Adipose tissue (tissue), 3 donors: Measurements from ENCODE around the gene SSC5D. TPM values are rescaled to one million over a fixed set of nuclear protein-coding genes. Genes with fewer than 3 reads are reported as not detected.

Experiments used
- H3K27ac ChIP-seq: one replicate; pipeline ENCODE4 v1.5.1; 2013; ENCODE audit warnings: low read depth, low read length
- WGBS, 3 donors: extraction: QIAGEN DNeasy Blood & Tissue Kit; methylation state at CpG; one replicate each; pipeline ENCODE4 v1.1.7; 2013; 5-methylcytosine and 5-hydroxymethylcytosine counted together
- polyA plus RNA-seq, 3 donors: library from polyadenylated mRNA; stranded (reverse); fragments of 200-250 nt; gene quantifications; one replicate each; pipeline ENCODE4 v1.2.3, GENCODE V29; 2013
- donor health status: healthy with polysubstance abuse.
- donor health status: Bipolar disorder and iron deficiency.
- donor health status: healthy.

Gene SSC5D
- polyA plus RNA-seq, 3 donors: 0.28 to 9.4 (median 3.9) TPM

DNA sequence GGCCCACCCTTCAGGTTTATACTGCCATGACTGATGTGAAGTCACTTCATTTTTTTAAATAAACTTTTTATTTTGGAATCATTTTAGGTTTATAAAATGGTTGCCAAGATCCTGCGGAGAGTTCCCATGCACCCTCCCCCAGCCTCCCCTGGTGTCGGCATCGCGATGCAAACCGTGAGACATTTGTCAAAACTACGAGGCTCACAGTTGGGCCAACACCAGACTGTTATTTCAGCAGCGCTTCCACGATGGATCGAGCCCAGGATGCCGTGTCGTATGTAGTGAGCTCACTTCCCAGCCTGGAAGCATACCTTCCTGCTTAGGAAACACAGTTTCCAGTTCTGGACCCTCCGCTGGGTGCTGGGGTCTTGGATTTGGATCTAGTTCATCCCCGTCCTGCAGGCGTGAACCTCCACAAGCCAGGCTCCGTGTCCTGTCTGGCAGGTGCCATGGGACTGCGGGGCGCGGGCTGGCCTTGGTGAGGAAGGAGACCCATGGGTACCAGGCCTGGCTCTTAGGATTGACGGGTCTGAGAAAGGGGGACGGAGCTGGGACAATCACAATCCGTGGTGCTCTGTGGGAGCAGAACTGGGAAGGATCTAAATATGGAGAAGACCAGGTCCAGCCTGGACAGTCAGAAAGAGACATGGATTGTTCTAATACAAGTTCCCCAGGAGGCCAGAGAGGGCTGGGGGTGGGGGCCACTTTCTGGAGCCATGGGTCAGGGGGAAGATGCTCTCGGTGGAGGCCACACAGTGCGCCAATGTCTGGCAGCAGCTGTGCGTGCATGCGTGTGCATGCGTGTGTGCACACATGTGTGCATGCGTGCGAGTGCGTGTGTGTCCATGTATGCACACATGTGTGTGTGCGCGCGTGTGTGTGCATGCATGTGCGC, 51.1 kb downstream of the SSC5D start:
- 81 to 84% (median 82%) methylated on average over 32 to 33 of the region's 33 CpGs for WGBS, 3 donors
- H3K27ac ChIP-seq: no peak overlapping the region

DNA sequence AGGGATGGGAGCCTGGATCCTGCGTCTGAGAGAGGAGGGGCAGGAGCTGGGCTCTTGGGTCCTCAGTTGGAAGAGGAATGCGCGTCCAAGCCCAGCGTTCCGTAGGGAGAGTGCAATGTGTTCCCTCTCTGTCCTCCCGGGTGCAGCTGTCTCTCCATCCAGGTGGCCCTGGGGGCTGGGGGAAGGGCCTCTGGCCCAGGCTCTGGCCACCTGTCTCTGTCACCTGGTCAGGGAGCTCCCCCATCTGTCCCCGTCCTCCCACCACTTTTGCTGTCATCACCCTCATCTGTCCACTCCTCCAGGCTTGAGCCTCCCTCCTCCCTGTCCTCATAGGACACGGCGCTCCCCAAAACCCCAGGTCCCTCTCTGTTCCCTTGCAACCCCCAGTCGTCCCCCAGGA, 52.4 kb downstream of the SSC5D start:
- no peak overlapping the region for H3K27ac ChIP-seq
- 42 to 72% (median 55%) methylated on average over 9 to 10 of the region's 10 CpGs for WGBS, 3 donors

DNA sequence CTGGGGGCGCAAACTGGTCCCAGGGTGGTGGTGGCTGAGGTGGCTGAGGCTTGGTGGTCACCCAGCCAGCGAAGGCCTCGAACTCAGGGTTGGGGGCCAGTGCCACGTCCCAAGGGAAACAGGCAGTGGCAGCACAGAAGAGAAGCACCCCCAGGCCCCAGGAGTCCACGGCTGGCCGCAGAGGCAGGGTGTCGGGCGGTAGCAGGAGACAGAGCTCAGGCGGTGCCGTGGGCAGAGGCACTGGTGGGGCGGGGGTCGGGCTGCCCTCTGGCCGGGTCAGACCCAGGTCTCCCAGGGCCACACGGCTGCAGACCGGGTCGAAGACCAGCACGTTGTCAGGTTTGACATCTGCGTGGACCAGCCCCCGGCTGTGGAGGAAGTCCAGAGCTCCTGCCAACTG, 52.9 kb downstream of the SSC5D start:
- no peak overlapping the region for H3K27ac ChIP-seq
- 73 to 82% (median 82%) methylated on average over 19 of the region's 19 CpGs for WGBS, 3 donors

DNA sequence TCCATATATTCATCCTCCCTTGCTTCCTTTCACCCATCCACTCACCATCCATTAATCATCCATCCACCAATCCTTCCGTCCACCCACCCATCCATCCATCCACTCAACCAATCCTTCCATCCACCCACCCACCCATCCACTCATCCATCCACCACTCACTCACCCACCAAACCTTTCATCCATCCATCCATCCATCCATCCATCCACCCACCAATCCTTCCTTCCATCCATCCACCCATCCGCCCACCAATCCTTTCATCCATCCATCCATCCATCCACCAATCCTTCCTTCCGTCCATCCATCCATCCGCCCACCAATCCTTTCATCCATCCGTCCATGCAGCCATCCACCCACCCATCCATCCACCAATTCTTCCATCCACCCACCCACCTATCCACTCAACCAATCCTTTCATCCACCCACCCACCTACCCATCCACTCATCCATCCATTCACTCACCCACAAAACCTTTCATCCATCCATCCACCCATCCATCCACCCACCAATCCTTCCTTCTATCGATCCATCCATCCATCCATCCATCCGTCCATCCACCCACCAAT, 54.1 kb downstream of the SSC5D start:
- 74 to 93% (median 89%) methylated on average over 7 of the region's 7 CpGs for WGBS, 3 donors

DNA sequence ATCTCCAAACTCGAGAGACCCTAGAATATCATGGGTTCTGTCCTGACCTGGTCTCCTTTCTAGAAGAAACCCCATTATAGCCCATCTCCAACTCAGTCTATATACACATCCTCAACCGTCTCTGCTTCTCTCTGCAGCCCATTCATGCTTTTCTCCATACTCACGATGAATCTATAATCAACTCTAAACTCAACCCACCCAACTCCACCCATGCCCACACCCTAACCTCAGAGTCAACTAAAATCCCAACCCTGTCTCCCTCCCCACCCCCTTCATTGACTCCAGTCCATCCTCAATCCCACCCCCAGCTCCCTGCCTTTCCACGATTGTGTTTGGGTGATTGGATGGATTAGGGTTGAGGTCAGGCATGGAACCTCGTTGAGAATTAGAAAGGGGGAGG, 55.3 kb downstream of the SSC5D start:
- no peak overlapping the region for H3K27ac ChIP-seq
- WGBS, 3 donors: 63 to 83% (median 83%) methylated on average over 5 of the region's 5 CpGs

More for the DNA sequence above, 54.1 kb downstream of the SSC5D start:
- no peak overlapping the region for H3K27ac ChIP-seq

DNA sequence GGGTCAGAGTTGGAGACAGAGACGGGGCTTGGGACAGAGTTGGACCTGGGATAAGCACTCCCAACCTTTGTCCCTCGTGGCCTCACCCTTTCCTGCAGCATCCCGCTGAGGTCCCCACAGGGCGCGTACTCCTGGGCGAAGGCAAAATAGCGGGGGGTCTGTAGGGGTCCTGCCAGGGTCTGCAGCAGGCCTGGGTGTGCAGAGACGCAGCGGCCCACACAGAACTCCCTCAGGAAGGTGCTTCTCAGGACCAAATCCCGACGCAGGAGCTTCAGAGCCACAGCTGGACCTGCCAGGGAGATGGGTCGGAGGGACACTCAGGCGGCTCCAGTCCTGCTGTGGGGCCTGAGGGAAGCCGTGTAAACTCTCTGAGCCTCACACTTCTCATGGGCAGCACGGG, 55.8 kb downstream of the SSC5D start:
- H3K27ac ChIP-seq: no peak overlapping the region
- WGBS, 3 donors: 75 to 90% (median 85%) methylated on average over 14 to 15 of the region's 15 CpGs

DNA sequence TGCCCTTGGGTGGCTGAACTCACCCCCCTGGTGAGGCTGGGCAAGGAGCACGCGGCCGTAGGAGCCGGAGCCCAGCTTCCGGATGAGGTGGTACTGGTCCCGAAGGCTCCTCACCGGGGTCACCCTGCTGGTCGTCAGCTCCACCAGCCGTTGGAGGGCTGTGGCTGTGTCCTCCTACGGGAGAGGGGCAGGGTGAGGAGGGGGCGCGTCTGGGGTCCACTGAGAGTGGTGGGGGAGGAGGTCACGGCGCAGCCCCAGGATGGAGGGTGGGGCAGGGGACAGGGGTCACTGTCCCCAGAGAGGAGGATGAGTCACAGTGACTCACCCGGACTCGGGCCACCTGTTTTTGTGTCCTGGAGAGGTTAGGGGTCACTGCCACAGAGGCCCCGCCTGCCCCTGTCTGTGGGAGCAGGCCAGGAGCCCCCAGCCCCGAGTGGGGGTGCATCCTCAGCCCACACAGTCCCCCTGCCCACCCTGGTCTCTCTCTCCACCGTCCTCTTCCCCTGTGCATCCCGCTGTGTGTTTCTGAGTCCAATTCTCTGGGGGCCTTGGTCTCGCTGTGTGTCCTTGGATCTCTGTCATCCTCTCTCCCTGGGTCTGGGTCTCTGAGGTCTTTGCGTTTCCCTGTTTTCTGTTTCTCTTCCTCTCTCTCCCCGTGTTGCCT, 56.7 kb downstream of the SSC5D start:
- 61 to 77% (median 68%) methylated on average over 20 to 23 of the region's 23 CpGs for WGBS, 3 donors
- H3K27ac ChIP-seq: no peak overlapping the region

DNA sequence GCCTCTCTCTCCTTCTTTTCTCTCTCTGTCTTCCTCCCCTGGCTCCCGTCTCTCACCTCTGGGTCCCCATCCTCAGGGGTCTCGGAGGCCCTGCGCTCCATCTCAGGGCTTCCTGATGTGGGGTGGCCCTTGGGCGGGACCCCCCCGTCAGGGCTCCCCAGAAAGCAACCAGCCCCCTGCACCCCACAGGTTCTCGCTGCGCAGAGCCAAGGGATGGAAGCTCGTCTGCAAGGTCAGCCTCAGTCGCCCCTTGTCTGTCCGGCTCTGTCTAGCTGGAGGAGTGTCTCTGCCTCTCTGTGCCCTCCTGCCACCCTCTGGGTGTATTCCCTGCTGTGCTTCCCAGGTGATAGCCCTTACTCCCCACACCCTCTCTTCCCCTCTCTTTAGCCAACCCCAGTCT, 57.2 kb downstream of the SSC5D start, which contains the start of gene SBK3:
TSS of gene SBK3 (minus strand) at position 101 of the 400 bp plus-strand sequence. CDS start at position 101, 0 bp downstream.
- no peak within 1 kb of the TSS for H3K27ac ChIP-seq
- WGBS, 3 donors: 58 to 89% (median 84%) methylated on average over 5 to 10 of the region's 10 CpGs

DNA sequence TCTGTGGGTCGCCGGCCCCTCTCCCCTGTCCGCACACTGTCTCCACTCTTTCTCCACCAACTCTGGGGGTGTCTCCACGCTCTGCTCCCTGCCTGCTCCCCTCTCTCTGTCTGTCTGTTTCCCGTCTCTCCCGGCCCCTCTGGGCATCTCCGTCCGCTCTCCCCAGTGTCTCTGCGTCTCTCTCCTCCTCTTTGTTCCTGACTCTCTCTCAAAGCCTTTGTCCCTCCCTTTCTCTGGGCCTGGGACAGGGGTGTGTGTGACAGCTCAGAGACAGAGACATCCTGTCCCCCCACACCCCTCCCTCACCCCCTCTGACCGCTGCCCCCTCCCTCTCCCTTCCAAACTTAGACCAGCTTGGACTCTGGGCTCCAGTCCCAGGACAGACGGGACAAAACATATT, 57.8 kb downstream of the SSC5D start:
- 55 to 59% (median 58%) methylated on average over 11 of the region's 11 CpGs for WGBS, 3 donors
- H3K27ac ChIP-seq: no peak overlapping the region

DNA sequence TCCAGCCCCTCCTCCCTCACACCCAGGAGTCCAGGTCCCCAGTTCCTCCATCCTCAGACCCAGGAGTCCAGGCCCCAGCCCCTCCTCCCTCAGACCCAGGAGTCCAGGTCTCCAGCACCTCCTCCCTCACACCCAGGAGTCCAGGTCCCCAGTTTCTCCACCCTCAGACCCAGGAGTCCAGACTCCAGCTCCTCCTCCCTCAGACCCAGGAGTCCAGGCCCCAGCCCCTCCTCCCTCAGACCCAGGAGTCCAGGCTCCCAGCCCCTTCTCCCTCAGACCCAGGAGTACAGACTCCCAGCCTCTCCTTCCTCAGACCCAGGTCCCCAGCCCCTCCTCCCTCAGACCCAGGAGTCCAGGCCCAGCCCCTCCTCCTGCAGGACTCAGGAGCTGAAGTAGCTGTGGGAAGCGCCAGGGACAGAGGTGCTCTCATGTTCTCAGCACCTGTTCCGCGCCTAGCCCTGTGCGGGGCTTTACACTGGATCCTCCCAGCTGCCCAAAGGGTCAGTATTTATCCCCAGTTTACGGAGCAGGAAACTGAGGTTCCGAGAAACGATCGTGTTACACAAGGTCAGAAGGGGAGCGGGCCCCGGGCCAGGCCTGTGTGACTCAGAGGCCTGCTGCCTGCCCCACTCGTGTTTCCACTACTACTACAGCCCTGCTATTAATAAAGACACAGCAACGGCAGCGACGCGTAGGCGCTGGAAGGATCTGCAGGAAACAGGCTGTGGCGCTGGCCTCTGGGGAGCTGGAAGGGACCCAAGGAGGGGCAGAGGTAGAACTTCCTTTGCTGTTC, 58.8 kb downstream of the SSC5D start:
- H3K27ac ChIP-seq: no peak overlapping the region
- WGBS, 3 donors: 12 to 61% (median 18%) methylated on average over 17 of the region's 17 CpGs

DNA sequence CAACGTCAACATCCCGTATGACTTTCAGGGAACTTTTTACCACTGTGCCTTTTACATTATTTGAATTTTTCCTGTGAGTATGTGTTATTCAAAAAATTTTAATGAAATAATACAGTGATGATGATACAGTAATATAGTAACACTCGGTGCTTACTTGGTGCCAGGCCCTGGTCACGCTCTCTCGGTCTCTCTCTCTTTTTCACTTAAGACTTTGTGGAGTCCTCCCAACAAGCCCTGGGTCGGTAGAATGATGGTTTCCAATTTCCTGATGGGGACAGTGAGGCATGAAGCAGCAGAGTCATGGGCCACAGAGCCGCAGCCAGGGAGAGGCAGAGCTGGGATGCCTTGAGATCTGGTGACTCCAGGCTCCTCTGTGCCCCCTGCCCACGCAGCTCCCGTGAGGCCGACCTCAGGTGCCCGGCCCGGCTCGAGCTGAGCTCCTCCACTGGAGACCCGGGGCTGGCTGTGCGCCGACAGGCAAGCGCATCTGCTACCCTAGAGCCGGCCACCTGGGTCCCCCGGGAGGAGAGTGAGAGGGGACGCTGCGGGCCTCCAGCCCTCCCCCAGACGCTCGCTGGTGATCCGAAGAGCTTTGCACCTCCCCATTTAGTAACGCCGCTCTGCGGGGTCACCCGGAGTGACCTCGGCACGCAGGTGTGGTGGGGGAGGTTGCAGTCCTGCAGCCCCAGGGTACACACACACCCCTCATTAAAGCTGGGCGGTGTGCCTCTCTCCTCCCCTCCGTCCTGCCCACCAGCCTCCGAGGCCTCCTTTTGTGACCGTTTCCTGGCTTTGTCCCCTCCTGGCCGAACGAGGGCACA, 61.5 kb downstream of the SSC5D start:
- no peak overlapping the region for H3K27ac ChIP-seq
- 21 to 54% (median 34%) methylated on average over 36 of the region's 36 CpGs for WGBS, 3 donors

DNA sequence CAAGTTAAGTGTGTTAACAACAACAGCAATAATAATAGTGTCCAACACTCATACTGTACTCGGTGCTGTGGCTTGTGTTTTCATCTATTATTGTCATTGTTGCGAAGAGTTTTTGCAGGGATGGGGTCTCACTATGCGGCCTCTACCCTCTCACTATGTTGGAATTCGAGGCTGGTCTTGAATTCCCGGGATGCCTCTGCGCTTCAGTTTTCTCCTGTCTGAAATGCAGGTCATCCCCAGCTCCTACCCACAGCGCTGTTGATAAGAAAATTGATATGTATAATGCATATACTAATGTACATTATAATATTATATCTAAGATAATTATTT, 62.0 kb downstream of the SSC5D start:
- H3K27ac ChIP-seq: no peak overlapping the region
- WGBS, 3 donors: 63 to 74% (median 67%) methylated on average over 7 of the region's 7 CpGs

DNA sequence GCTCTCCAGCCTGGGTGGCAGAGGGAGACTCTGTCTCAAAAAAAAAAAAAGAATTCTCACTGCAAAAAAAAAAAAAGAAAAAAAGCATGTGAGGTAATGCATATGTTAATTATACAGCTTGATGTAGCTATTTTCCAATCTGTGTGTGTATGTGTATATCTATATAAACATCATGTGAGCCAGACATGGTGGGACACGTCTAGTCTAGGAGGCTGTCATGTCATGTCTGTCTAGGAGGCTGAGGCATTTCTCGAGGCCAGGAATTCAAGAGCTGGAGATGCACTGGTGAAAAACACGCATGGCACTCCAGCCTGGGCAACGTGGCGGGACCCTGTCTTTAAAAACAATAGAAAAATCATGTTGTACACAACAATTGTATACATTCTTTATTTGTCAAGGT, 64.0 kb downstream of the SSC5D start:
- WGBS, 3 donors: 68 to 83% (median 78%) methylated on average over 5 of the region's 5 CpGs
- no peak overlapping the region for H3K27ac ChIP-seq

DNA sequence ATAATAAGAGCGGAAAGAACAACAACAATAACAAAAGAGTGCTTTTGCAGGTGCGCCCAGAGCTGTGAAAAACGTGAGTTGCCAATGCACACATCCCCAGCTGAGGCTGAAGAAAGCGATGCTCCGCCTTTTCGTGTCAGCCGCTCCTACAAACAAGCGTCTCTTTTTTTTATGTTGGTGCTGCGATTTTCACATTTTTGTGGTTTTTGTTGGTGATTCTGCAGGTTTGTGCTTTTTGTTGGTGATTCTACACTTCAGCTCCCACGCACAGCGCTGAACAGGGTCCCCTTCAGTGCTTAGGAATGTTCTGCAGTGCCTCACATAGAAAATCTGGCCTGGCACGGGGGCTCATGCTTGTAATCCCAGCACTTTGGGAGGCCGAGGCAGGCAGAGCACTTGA, 64.4 kb downstream of the SSC5D start:
- H3K27ac ChIP-seq: no peak overlapping the region
- WGBS, 3 donors: 55 to 70% (median 69%) methylated on average over 13 of the region's 13 CpGs

DNA sequence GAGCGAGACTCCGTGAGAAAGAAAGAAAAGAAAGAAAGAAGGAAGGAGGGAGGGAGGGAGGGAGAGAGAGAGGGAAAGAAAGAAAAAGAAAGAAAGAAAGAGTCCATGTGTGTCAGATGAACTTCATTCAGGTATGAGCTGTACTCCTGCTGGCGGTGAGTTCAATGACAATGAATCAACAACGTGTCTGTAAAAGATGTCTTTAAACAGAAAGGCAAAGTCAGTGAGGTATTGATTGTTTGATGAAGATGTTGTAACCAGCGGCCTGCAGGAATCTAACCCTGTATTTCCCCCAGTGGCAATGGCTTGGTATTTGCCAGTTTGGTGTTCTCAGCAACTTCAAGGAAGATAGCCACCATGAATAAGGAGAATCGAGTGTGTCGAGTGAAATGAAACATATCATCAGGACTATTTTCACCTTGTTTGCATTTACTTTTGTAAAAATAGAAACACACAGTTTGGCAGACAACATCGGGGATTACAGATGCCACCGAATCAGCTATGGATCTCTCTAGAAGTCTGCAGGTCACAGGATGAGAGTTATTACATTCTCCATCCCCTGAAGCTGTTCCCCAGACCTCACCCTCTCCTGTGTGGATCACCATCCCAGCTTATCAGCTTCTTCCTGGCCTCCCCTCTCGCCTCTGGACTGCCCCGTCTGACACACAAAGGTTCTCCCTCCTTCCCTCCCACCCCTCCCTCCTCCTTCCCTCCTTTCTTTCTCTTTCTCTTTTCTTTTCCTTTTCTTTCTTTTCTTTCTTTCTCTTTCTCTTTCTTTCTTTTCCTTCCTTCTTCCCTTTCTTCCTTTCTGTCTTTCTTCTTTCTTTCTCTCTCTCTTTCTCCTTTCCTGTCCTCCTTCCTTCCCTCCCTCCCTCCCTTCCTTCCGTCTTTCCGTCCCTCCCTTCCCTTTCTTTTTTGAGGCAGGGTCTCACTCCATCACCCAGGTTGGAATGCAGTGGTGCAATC, 65.3 kb downstream of the SSC5D start:
- no peak overlapping the region for H3K27ac ChIP-seq
- WGBS, 3 donors: 55 to 69% (median 69%) methylated on average over 13 of the region's 13 CpGs

DNA sequence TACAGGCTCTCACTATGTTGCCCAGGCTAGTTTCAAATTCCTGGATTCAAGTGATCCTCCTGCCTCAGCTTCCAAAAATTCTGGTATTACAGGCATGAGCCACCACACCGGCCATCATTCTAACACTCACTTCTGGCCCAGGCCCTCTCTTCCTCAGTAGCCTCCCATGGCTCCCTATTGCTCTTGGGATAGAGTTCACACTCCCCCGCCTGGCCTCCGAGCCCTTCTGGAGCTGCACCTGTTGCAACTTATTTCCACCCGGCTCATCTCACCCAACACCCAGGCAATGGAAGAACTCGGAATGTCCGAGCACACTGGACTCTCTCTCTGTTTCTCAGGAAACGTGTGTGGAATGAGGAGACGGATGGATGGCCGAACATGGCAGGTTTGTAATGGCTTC, 66.1 kb downstream of the SSC5D start:
- H3K27ac ChIP-seq: no peak overlapping the region
- WGBS, 3 donors: 85 to 92% (median 91%) methylated on average over 9 of the region's 9 CpGs

DNA sequence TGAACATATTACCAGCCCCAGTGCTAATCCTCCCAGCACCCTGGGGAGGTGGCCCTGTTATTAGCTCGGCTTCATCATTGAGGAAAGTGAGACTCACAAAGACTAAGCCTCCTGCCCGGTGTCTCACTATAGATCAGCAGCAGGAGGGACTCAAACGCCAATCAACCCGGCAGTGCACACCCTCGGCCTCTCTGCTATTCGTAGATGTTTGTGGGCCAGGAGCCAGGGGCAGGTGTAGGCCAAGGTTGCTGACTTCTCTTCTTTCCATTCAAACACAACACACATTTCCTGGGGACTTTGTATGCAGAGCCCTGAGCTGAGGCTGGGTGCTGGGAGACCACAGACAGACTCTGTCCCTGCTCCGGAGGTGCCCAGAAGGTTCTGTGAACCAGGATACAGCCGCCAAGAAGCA, 66.5 kb downstream of the SSC5D start:
- no peak overlapping the region for H3K27ac ChIP-seq
- WGBS, 3 donors: 59 to 83% (median 71%) methylated on average over 8 of the region's 8 CpGs
